Lower lobe of right lung (tissue), 2 donors: ENCODE measurements around the gene RAB4B. TPM values are rescaled to one million over a fixed set of nuclear protein-coding genes. Genes with fewer than 3 reads are reported as not detected.
"Not testable (repeated sequence)": the region's sequence is repeated elsewhere in the genome, so short reads cannot be mapped to it uniquely, and the experiment has no call there.

Source experiments
- ATAC-seq, 2 donors: fragments of 200-7000 bp; cut with Tn5 transposase; one replicate each; pipeline ENCODE4 v1.9.1; 2020 to 2022; ENCODE audit warnings: mild to moderate bottlenecking in 2 of 2, moderate library complexity in 2 of 2
- DNase-seq: peaks from one replicate; pipeline ENCODE4 v3.0.0-alpha.2; 2020
- H3K27ac ChIP-seq: fragments of 200-600 bp; one replicate; pipeline ENCODE4 v1.8.0; 2022
- H3K27me3 ChIP-seq: fragments of 200-600 bp; one replicate; pipeline ENCODE4 v1.8.0; 2022; ENCODE audit warnings: low read depth
- H3K36me3 ChIP-seq: fragments of 200-600 bp; one replicate; pipeline ENCODE4 v1.8.0; 2022; ENCODE audit warnings: mild to moderate bottlenecking
- H3K4me1 ChIP-seq: fragments of 200-600 bp; one replicate; pipeline ENCODE4 v1.8.0; 2022
- H3K4me3 ChIP-seq: fragments of 200-600 bp; one replicate; pipeline ENCODE4 v1.8.0; 2022; ENCODE audit warnings: mild to moderate bottlenecking
- H3K9me3 ChIP-seq: fragments of 200-600 bp; one replicate; pipeline ENCODE4 v1.8.0; 2022
- CTCF ChIP-seq: fragments of 200-600 bp; IDR thresholded peaks from one replicate; pipeline ENCODE4 v1.8.0; 2022; ENCODE audit warnings: antibody characterized with exemption, mild to moderate bottlenecking
- intact Hi-C: fragments of 100-400 bp; cut with DNase I; formaldehyde crosslinking; loops from one replicate; pipeline ENCODE4 v1.11.0; 2022
- total RNA-seq: library from RNA; stranded (reverse); fragmentation: NEBNext Ultra II Directional; extraction: Animal tissue kit (Norgen Biotek cat#: 25700); gene quantifications from one replicate; pipeline ENCODE4 v1.2.1, GENCODE V29; 2021
- donor health status: DM: no; HTN: yes; CAD: no; lungs with severe emphysema.

RAB4B gene
- total RNA-seq, 1 donor from 2014 or later: 48.5 TPM

- DNase-seq: no peak
- no peaks in the 10 kb centered on the region for H3K9me3 ChIP-seq
- H3K27ac ChIP-seq: peak overlapping the region; percentile 96
- no peaks in the 10 kb centered on the region for H3K27me3 ChIP-seq
- TF ChIP-seq CTCF: no peak
- H3K4me3 ChIP-seq: peak overlapping the region; percentile 60
- intact Hi-C loops: no loop called here
- peaks cover 22% of the 10 kb centered on the region for H3K4me1 ChIP-seq
- ATAC-seq: no peak
- H3K36me3 ChIP-seq: peaks cover 8% of the 10 kb centered on the region
Observed at GRCh38 chr19:40778706-40779284, 748 bp downstream of the RAB4B start.

- peaks cover 20% of the 10 kb centered on the region for H3K36me3 ChIP-seq
- no peak overlapping the region for H3K4me3 ChIP-seq
- ATAC-seq: no peak
- H3K9me3 ChIP-seq: no peaks in the 10 kb centered on the region
- intact Hi-C loops: no loop called here
- peaks cover 22% of the 10 kb centered on the region for H3K4me1 ChIP-seq
- no peak for TF ChIP-seq CTCF
- no peak for DNase-seq
- no peaks in the 10 kb centered on the region for H3K27me3 ChIP-seq
- no peak overlapping the region for H3K27ac ChIP-seq
Observed at GRCh38 chr19:40780582-40780981, 2.5 kb downstream of the RAB4B start.

GRCh38 chr19:40781140-40781539 lies 3.1 kb downstream of the RAB4B start:
- ATAC-seq: no peak
- TF ChIP-seq CTCF: no peak
- peaks cover 22% of the 10 kb centered on the region for H3K4me1 ChIP-seq

GRCh38 chr19:40783711-40784110 lies 5.7 kb downstream of the RAB4B start:
- no peaks in the 10 kb centered on the region for H3K27me3 ChIP-seq
- H3K36me3 ChIP-seq: peaks cover 38% of the 10 kb centered on the region
- no peak for DNase-seq
- H3K27ac ChIP-seq: no peak overlapping the region
- intact Hi-C loops: no loop called here
- H3K9me3 ChIP-seq: no peaks in the 10 kb centered on the region
- H3K4me3 ChIP-seq: no peak overlapping the region
- no peak for ATAC-seq
- TF ChIP-seq CTCF: no peak
- H3K4me1 ChIP-seq: peaks cover 12% of the 10 kb centered on the region

More at GRCh38 chr19:40781140-40781539, 3.1 kb downstream of the RAB4B start:
- Histone ChIP-seq H3K9me3 (no peaks in the 10 kb centered on the region), H3K27me3 (no peaks in the 10 kb centered on the region), H3K36me3 (peaks cover 20% of the 10 kb centered on the region), H3K27ac (no peak overlapping the region), H3K4me3 (no peak overlapping the region)
- intact Hi-C loops: no loop called here
- DNase-seq: no peak

- H3K4me1 ChIP-seq, H3K4me3 ChIP-seq, ATAC-seq, intact Hi-C loops, H3K27ac ChIP-seq, H3K27me3 ChIP-seq, H3K9me3 ChIP-seq, DNase-seq: not testable (repeated sequence)
- H3K36me3 ChIP-seq: peaks cover 42% of the 10 kb centered on the region
Observed at GRCh38 chr19:40784146-40784545, 6.1 kb downstream of the RAB4B start.

GRCh38 chr19:40785526-40785925 lies 7.5 kb downstream of the RAB4B start:
- Histone ChIP-seq H3K27ac (no peak overlapping the region), H3K4me3 (no peak overlapping the region), H3K4me1 (no peaks in the 10 kb centered on the region), H3K27me3 (no peaks in the 10 kb centered on the region), H3K36me3 (peaks cover 42% of the 10 kb centered on the region), H3K9me3 (no peaks in the 10 kb centered on the region)
- intact Hi-C loops: no loop called here
- no peak for TF ChIP-seq CTCF
- no peak for ATAC-seq
- DNase-seq: no peak
